ENCODE results near the gene MRGPRX2. TPM values are rescaled to one million over a fixed set of nuclear protein-coding genes. Genes with fewer than 3 reads are reported as not detected.
A peak's percentile ranks its signal among the peaks of the same experiment; 100 is the strongest.

The MRGPRX2 gene
- total RNA-seq, 2 experiments from 2014 or later, result not detected

DNA sequence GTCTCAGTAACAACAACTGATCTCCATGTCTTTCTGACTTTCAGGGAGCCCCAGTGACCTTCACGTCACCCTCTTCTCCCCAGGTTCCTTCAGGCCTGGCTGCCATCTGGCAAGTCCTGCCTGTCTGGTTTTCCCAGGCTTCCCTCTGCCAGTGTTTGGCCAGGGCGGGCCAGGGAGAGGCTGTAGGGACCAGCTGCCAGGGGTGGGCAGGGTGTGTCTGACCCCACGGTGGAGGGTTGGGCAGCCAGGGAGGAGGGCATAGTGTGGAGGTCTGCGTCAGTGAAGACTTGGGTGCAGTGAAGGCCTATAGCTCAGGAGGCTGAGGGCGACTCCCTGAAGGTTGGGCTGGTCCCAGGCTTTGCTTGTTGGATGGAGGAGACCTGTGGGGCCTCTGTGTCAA, 11.9 kb upstream of the MRGPRX2 start:
- peaks cover 3% of the 10 kb centered on the region for H3K4me1 Mint-ChIP-seq (ENCODE audit: low read depth)
- H3K27ac Mint-ChIP-seq, result no peak overlapping the region
- CTCF ChIA-PET, result interaction anchor here (0.7 to 1.9 kb wide), 5 partner anchors 12 to 482 kb away, joined by 3 to 7 read pairs (median 3); partner anchors contain the start of gene MRGPRX2
- H3K9me3 Mint-ChIP-seq, result peaks cover 10% of the 10 kb centered on the region
- H3K4me3 Mint-ChIP-seq, result no peak overlapping the region
- no peaks in the 10 kb centered on the region for H3K36me3 Mint-ChIP-seq (ENCODE audit: low read depth)
- intact Hi-C loops (cut with micrococcal nuclease), result loop anchor here (5.0 kb wide), 3 partner anchors 370 to 830 kb away; no protein-coding TSS in a partner anchor
- DNase-seq, result no peak
- peaks cover 5% of the 10 kb centered on the region for H3K27me3 Mint-ChIP-seq (ENCODE audit: low read depth)

DNA sequence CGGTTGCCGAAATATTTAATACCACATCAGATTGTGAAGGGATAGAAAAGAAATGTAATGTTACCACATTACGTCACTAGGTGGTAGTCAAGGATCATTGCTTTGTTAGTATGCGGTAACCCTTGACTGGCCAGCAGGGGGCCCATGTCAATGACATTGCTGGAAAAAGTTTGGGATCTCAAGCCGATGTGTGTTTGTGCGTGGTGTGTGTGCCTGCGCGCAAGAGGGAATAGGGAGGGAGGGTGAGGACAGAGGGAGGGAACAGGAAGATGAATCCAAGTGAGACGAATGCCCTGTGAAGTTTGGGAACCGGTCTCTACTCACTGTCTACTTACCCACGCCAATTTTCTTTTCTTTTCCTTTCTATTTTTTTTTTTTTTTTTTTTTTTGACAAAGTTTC, 10.7 kb upstream of the MRGPRX2 start:
- Mint-ChIP-seq H3K36me3 (ENCODE audit: low read depth) (no peaks in the 10 kb centered on the region), H3K27me3 (ENCODE audit: low read depth) (peaks cover 9% of the 10 kb centered on the region), H3K27ac (no peak overlapping the region), H3K4me3 (peak overlapping the region; percentile 57), H3K4me1 (ENCODE audit: low read depth) (peaks cover 2% of the 10 kb centered on the region), H3K9me3 (peaks cover 10% of the 10 kb centered on the region)
- CTCF ChIA-PET, result interaction anchor here (0.6 to 2.1 kb wide), 27 partner anchors 9 to 846 kb away, joined by 3 to 18 read pairs (median 4); partner anchors contain the start of gene MRGPRX2
- DNase-seq, result peak; percentile 71
- intact Hi-C loops (cut with micrococcal nuclease), result loop anchor here (1.0 to 5.0 kb wide), 10 partner anchors 46 to 831 kb away; partner anchors contain the start of genes E2F8 and ZDHHC13

DNA sequence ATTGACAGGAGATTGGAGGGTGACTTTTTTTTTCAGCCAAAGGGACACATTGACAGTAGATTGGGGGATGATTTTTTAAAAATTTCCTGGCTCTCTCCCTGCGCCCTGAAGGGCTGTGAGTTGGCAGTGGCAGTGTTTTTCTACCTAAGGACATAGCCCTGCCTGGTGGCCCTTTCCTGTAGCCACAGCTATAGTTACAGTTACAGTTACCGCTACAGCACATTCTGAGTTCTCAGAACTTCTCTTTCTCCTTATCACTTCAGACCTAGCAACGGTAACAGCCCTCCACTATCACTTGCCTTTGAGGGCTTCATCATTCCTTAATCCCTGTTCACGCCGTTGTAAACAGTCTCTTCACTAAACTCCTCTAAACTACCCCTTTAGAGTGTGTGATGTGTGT, 684 bp downstream of the MRGPRX2 start:
- Mint-ChIP-seq H3K27ac (no peak overlapping the region), H3K4me3 (no peak overlapping the region)

DNA sequence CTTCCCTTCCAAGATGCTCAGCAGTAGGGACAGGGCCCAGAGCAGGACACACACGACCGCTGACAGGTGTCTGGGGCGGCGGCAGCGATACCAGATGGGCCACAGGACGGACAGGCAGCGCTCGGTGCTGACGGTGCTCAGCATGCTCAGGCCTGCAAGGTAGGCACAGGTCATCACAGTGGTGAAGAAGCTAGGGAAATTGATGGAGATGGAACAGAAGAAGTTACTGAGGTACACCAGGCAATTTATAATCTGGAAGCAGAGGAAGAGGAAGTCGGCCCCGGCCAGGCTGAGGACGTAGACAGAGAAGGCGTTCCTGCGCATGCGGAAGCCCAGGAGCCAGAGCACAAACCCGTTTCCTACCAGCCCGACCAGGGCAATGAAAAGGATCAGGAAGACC, 4.6 kb downstream of the MRGPRX2 start:
- DNase-seq, result no peak
- intact Hi-C loops (cut with micrococcal nuclease), result no loop called here
- peaks cover 4% of the 10 kb centered on the region for H3K9me3 Mint-ChIP-seq
- no peaks in the 10 kb centered on the region for H3K36me3 Mint-ChIP-seq (ENCODE audit: low read depth)
- H3K4me3 Mint-ChIP-seq, result no peak overlapping the region
- CTCF ChIA-PET, result no interaction called here
- H3K4me1 Mint-ChIP-seq (ENCODE audit: low read depth), result peaks cover 11% of the 10 kb centered on the region
- H3K27me3 Mint-ChIP-seq (ENCODE audit: low read depth), result no peaks in the 10 kb centered on the region
- H3K27ac Mint-ChIP-seq, result no peak overlapping the region

More for the DNA sequence above, 684 bp downstream of the MRGPRX2 start:
- H3K36me3 Mint-ChIP-seq (ENCODE audit: low read depth), result no peaks in the 10 kb centered on the region
- no peaks in the 10 kb centered on the region for H3K9me3 Mint-ChIP-seq
- CTCF ChIA-PET, result interaction anchor here (1.7 to 3.0 kb wide), 3 partner anchors 11 to 17 kb away, joined by 4 to 18 read pairs (median 17); no protein-coding TSS in a partner anchor
- H3K27me3 Mint-ChIP-seq (ENCODE audit: low read depth), result no peaks in the 10 kb centered on the region
- H3K4me1 Mint-ChIP-seq (ENCODE audit: low read depth), result peaks cover 18% of the 10 kb centered on the region
- intact Hi-C loops (cut with micrococcal nuclease), result no loop called here
- DNase-seq, result no peak

DNA sequence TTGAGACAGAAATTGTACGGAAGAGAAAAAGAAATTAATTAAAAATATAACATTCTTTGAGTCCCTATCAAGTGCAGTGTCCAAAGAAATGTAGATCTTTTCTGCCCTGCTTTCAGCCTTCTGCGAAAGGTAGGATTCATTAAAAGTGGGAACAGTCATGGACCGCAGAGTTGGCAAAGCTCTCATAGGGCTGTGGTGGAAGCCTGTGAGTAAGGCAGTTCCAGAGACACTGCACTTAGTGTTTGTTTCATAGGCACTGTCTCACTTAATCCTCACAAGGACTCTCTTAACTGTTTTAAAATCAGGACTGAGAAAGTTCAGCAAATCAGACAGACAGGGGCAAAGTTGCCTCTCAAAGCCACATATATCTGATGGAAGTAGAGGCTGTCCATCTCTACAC, 5.5 kb downstream of the MRGPRX2 start:
- CTCF ChIA-PET, result no interaction called here
- H3K4me3 Mint-ChIP-seq, result no peak overlapping the region
- H3K27ac Mint-ChIP-seq, result no peak overlapping the region
- peaks cover 4% of the 10 kb centered on the region for H3K9me3 Mint-ChIP-seq
- H3K4me1 Mint-ChIP-seq (ENCODE audit: low read depth), result peaks cover 2% of the 10 kb centered on the region
- peaks cover 2% of the 10 kb centered on the region for H3K27me3 Mint-ChIP-seq (ENCODE audit: low read depth)
- intact Hi-C loops (cut with micrococcal nuclease), result no loop called here
- DNase-seq, result no peak
- H3K36me3 Mint-ChIP-seq (ENCODE audit: low read depth), result no peaks in the 10 kb centered on the region

DNA sequence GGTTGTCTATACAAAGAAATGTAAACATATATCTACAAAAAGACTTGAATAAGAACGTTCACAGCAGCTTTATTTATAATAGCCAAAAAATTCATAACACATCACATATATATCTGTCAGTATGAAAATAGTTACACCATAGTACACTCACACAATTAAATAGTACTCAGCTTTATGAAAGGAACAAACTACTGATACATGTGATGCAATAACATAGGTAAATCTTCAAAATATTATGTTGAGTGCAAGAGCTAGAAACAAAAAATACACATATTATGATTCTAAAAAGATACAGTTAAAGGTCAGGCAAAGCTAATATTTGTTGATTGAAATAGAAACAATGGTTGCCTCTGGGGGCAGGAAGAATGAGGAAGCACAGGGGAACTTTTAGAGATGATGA, 6.6 kb downstream of the MRGPRX2 start:
- Mint-ChIP-seq H3K27me3 (ENCODE audit: low read depth) (peaks cover 4% of the 10 kb centered on the region), H3K4me3 (no peak overlapping the region), H3K36me3 (ENCODE audit: low read depth) (no peaks in the 10 kb centered on the region), H3K4me1 (ENCODE audit: low read depth) (no peaks in the 10 kb centered on the region), H3K27ac (no peak overlapping the region), H3K9me3 (peaks cover 4% of the 10 kb centered on the region)
- CTCF ChIA-PET, result interaction anchor here (0.7 to 1.5 kb wide), 3 partner anchors 17 to 499 kb away, joined by 3 to 10 read pairs (median 3); no protein-coding TSS in a partner anchor
- intact Hi-C loops (cut with micrococcal nuclease), result no loop called here
- no peak for DNase-seq

DNA sequence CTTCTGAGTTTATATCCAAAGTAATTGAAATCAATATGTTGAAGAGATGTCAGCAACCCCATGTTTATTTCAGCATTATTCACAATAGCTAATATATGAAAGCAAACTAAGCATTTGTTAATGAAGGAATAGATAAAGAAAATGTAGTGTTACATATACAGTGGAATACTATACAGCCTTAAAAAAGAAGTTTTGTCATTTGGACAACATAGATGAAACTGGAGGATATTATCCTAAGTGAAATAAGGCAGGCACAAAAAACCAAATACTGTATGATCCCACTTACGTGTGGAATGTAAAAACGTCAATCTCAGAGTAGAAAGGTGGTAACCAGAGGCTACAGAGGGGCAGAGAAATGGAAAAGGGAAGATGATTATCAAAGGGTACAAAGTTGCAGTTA, 10.2 kb downstream of the MRGPRX2 start:
- intact Hi-C loops (cut with micrococcal nuclease), result no loop called here
- CTCF ChIA-PET, result no interaction called here
- no peaks in the 10 kb centered on the region for H3K4me1 Mint-ChIP-seq (ENCODE audit: low read depth)
- no peak for DNase-seq
- peaks cover 4% of the 10 kb centered on the region for H3K9me3 Mint-ChIP-seq
- no peak overlapping the region for H3K4me3 Mint-ChIP-seq
- H3K36me3 Mint-ChIP-seq (ENCODE audit: low read depth), result no peaks in the 10 kb centered on the region
- H3K27me3 Mint-ChIP-seq (ENCODE audit: low read depth), result peaks cover 8% of the 10 kb centered on the region
- no peak overlapping the region for H3K27ac Mint-ChIP-seq

DNA sequence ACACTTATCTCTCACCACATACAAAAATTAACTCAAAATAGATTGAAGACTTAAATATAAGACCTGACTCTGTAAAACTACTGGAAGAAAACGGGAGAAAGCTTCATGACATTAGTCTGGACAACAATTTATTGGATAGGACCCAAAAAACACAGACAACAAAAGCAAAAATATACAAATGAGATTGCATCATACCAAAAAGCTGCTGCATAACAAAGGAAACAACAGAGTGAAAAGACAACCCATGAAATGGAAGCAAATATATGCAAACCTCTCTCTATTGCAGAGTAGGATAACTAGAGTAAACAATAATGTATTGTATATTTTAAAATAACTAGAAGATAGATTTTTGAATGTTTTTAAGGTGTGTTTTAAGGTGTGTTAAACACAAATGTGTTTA, 11.2 kb downstream of the MRGPRX2 start:
- no peak for DNase-seq
- intact Hi-C loops (cut with micrococcal nuclease), result no loop called here
- no peaks in the 10 kb centered on the region for H3K36me3 Mint-ChIP-seq (ENCODE audit: low read depth)
- no peak overlapping the region for H3K27ac Mint-ChIP-seq
- CTCF ChIA-PET, result no interaction called here
- H3K27me3 Mint-ChIP-seq (ENCODE audit: low read depth), result peaks cover 15% of the 10 kb centered on the region
- H3K9me3 Mint-ChIP-seq, result peaks cover 4% of the 10 kb centered on the region
- H3K4me1 Mint-ChIP-seq (ENCODE audit: low read depth), result no peaks in the 10 kb centered on the region
- no peak overlapping the region for H3K4me3 Mint-ChIP-seq

DNA sequence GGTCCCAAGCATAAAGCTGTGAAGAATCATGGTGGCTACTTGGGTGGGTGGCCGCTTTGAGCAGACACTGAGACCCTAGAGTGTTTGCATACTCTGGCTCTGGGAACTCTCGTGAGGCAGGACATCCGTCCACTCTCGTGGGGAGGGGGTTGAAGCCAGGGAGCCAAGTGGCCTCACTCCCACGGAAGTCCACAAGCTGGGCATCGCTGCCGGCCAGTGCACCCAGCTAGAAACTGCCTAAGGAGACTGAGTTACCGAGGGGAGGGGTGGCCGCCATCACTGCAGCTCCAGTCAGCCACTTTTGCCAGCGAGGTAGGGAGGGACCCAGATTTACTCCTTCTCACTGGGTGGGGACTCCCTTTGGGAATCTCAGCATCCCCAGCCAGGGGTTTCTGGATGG, 20.5 kb downstream of the MRGPRX2 start:
- H3K36me3 Mint-ChIP-seq (ENCODE audit: low read depth), result no peaks in the 10 kb centered on the region
- CTCF ChIA-PET, result no interaction called here
- H3K27me3 Mint-ChIP-seq (ENCODE audit: low read depth), result peaks cover 36% of the 10 kb centered on the region

DNA sequence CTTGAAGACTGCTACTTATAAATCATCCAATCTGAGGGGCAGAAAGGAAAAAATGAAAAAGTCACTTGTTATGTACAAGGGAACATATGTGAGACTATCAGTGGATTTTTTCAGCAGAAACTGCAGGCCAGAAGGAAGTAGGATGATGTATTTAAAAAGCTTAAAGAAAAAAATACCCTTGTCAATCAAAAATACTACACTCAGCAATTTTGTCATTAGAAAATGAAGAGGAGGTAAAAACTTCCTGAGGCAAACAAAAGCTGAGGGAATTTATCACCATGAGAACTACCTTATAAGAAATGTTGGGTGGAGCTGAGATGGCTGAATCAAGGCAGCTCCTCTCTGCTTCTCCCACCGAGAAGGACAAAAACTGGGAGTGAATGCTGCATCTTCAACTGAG, 21.1 kb downstream of the MRGPRX2 start:
- Mint-ChIP-seq H3K27ac (no peak overlapping the region), H3K27me3 (ENCODE audit: low read depth) (peaks cover 30% of the 10 kb centered on the region), H3K9me3 (peaks cover 7% of the 10 kb centered on the region), H3K36me3 (ENCODE audit: low read depth) (no peaks in the 10 kb centered on the region), H3K4me3 (no peak overlapping the region), H3K4me1 (ENCODE audit: low read depth) (no peaks in the 10 kb centered on the region)
- CTCF ChIA-PET, result no interaction called here
- no peak for DNase-seq
- intact Hi-C loops (cut with micrococcal nuclease), result no loop called here

More for the DNA sequence above, 20.5 kb downstream of the MRGPRX2 start:
- Mint-ChIP-seq H3K4me3 (no peak overlapping the region), H3K4me1 (ENCODE audit: low read depth) (no peaks in the 10 kb centered on the region), H3K27ac (no peak overlapping the region), H3K9me3 (peaks cover 7% of the 10 kb centered on the region)
- intact Hi-C loops (cut with micrococcal nuclease), result no loop called here
- DNase-seq, result no peak

DNA sequence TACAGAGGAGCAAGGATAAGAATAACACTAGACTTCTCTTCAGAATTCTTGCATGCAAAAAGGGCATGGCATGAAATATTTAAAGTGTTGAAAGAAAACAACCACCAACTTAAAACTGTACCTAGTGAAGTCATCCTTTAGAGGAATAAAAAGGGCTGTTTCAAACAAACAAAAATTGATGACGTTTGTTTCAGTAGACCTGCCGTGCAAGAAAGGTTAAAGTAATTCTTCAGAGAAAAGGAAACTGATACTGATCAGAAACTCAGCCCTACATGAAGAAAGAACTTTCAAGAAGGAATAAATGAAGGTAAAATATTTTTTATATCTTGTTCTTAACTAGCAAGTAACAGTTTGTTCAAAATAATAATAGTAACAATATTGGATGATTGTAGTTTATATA, 27.5 kb downstream of the MRGPRX2 start:
- Mint-ChIP-seq H3K4me3 (no peak overlapping the region), H3K9me3 (no peaks in the 10 kb centered on the region), H3K27me3 (ENCODE audit: low read depth) (peaks cover 19% of the 10 kb centered on the region), H3K36me3 (ENCODE audit: low read depth) (no peaks in the 10 kb centered on the region), H3K4me1 (ENCODE audit: low read depth) (no peaks in the 10 kb centered on the region), H3K27ac (no peak overlapping the region)
- intact Hi-C loops (cut with micrococcal nuclease), result no loop called here
- CTCF ChIA-PET, result no interaction called here
- DNase-seq, result no peak

DNA sequence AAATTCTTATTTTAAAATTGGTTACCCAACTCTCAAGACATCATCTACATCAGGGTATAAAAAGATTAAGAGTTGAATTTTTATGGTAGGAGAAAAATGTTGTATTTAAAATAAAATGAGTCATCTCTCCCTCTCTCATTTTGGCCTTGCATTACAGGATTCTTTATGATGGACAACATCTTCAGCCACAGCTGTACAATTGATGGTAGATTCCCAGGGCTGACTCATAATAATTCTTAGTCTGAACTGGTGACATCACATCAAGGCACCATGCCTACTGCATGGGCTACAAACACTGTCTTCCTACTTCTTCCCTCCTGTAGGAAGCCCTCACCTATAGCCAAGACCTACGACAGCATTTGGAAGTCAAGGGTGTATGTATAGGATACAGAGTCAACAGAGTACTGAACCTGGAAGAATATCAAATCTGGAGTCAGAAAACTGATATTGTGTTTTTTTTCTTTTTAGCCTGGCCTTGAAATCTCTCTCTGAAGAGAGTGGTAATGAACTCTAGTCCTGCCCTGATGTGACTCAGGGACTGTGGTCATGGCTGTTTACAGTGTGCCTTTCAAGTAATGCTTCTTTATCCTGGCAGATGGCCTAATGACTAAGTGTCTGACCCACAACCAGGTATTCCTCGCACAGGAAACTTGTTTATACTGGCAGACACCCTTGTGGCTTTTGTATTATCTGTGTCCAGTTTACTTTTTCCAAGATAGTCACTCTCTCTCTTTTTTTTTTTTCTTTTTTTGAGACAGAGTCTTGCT, 32.5 kb downstream of the MRGPRX2 start:
- no peaks in the 10 kb centered on the region for H3K4me1 Mint-ChIP-seq (ENCODE audit: low read depth)
- H3K4me3 Mint-ChIP-seq, result no peak overlapping the region
- DNase-seq, result no peak
- CTCF ChIA-PET, result no interaction called here
- H3K27ac Mint-ChIP-seq, result no peak overlapping the region
- no peaks in the 10 kb centered on the region for H3K36me3 Mint-ChIP-seq (ENCODE audit: low read depth)
- intact Hi-C loops (cut with micrococcal nuclease), result no loop called here
- H3K9me3 Mint-ChIP-seq, result no peaks in the 10 kb centered on the region
- peaks cover 33% of the 10 kb centered on the region for H3K27me3 Mint-ChIP-seq (ENCODE audit: low read depth)

DNA sequence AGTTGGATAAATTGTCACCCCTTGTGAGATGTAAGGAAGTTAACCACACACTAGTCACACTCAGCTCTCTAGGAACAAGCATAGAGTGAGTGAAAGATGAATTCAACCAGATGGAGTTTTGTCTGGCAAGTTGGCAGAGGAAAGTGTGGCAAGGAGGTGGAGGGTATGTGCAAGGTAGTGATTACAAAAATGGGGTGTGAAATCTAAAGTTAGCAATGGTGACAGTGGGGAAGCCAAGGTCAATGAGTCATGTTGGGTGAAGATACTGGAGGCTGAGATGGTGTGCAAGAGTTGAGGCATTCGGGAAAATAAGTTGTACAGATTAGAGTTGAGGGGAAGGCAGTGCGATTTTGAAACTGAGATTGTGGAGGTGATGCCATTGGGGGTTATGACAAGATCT, 33.7 kb downstream of the MRGPRX2 start:
- Mint-ChIP-seq H3K36me3 (ENCODE audit: low read depth) (no peaks in the 10 kb centered on the region), H3K4me1 (ENCODE audit: low read depth) (no peaks in the 10 kb centered on the region), H3K4me3 (no peak overlapping the region), H3K27ac (no peak overlapping the region), H3K27me3 (ENCODE audit: low read depth) (peaks cover 36% of the 10 kb centered on the region), H3K9me3 (no peaks in the 10 kb centered on the region)
- CTCF ChIA-PET, result interaction anchor here (0.9 kb wide), 1 partner anchor 50 kb away, joined by 3 read pairs; no protein-coding TSS in a partner anchor
- no peak for DNase-seq
- intact Hi-C loops (cut with micrococcal nuclease), result no loop called here

Data from activated naive CD4-positive, alpha-beta T cell treated with anti-CD3 and anti-CD28 coated beads for 36 hours (primary cell).